ENCODE measurements around the gene GPR37L1.

GRCh38 chr1:202143768-202144401, 21.2 kb downstream of the GPR37L1 start:
- TF ChIP-seq, protein P1, sequence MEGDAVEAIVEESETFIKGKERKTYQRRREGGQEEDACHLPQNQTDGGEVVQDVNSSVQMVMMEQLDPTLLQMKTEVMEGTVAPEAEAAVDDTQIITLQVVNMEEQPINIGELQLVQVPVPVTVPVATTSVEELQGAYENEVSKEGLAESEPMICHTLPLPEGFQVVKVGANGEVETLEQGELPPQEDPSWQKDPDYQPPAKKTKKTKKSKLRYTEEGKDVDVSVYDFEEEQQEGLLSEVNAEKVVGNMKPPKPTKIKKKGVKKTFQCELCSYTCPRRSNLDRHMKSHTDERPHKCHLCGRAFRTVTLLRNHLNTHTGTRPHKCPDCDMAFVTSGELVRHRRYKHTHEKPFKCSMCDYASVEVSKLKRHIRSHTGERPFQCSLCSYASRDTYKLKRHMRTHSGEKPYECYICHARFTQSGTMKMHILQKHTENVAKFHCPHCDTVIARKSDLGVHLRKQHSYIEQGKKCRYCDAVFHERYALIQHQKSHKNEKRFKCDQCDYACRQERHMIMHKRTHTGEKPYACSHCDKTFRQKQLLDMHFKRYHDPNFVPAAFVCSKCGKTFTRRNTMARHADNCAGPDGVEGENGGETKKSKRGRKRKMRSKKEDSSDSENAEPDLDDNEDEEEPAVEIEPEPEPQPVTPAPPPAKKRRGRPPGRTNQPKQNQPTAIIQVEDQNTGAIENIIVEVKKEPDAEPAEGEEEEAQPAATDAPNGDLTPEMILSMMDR (IDR thresholded peaks at IDR 0.05) = no peak
- no peak for TF ChIP-seq ZFX (IDR thresholded peaks at IDR 0.05; ENCODE audit: borderline replicate concordance)

Data from 22Rv1 (cell line).